PC-3 (cell line): ENCODE measurements around the gene CRTC1.

Source experiments
- EZH2phosphoT487 ChIP-seq: fragments of 300-600 bp; sonication (generic); IDR thresholded peaks from 2 replicates; pipeline ENCODE4 v1.6.1; 2018; ENCODE audit warnings: mild to moderate bottlenecking, antibody characterized with exemption, low read length, borderline replicate concordance
- TF ChIP-seq, protein P1 (sequence below): fragments of 300-600 bp; sonication (generic); conservative IDR thresholded peaks from 2 replicates; pipeline ENCODE4 v1.5.1; 2017; ENCODE audit warnings: antibody characterized with exemption, low read depth, mild to moderate bottlenecking, low read length

DNA sequence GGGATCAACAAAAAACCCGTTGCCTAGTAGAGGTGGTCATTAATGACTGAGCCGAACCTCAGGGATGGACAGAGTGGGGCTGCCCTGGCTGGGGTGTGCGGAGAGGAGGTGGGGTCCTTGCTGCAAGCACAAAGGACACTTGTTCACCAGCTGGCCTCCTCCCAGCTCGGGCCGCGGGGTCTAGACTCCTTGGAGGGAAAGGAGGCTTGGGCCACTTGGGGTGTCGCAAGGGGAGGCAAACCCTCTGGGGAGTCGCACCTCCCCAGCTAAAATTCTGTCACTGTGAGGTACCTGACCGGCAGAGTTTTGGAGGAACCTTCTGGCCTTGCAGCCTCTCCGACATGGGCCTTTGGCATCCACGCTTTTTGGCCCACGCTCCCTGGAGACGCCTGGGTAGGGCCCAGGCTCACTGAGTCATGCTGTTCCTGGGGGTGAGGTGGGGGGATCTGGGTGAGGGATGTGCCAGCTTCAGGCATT, 38.4 kb upstream of the CRTC1 start:
- TF ChIP-seq, protein P1, sequence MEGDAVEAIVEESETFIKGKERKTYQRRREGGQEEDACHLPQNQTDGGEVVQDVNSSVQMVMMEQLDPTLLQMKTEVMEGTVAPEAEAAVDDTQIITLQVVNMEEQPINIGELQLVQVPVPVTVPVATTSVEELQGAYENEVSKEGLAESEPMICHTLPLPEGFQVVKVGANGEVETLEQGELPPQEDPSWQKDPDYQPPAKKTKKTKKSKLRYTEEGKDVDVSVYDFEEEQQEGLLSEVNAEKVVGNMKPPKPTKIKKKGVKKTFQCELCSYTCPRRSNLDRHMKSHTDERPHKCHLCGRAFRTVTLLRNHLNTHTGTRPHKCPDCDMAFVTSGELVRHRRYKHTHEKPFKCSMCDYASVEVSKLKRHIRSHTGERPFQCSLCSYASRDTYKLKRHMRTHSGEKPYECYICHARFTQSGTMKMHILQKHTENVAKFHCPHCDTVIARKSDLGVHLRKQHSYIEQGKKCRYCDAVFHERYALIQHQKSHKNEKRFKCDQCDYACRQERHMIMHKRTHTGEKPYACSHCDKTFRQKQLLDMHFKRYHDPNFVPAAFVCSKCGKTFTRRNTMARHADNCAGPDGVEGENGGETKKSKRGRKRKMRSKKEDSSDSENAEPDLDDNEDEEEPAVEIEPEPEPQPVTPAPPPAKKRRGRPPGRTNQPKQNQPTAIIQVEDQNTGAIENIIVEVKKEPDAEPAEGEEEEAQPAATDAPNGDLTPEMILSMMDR, result no peak
- TF ChIP-seq EZH2phosphoT487, result no peak
